AG09309 (cell line): ENCODE data around the gene TTC6.

Experiments
- DNase-seq: peaks from one replicate; pipeline ENCODE4 v3.0.0-alpha.2; 2010; ENCODE audit warnings: low read depth
- H3K4me3 ChIP-seq: 2 replicates; pipeline ENCODE4 v1.5.1; 2011; ENCODE audit warnings: mild to moderate bottlenecking, low read depth, low read length, moderate library complexity; ENCODE audit not compliant: control insufficient read depth
- TF ChIP-seq, protein P1 (sequence below): IDR thresholded peaks from 2 replicates; pipeline ENCODE4 v1.5.1; 2011; ENCODE audit warnings: mild to moderate bottlenecking, low read depth, low read length, inconsistent platforms; ENCODE audit not compliant: insufficient read depth, control insufficient read depth; ENCODE audit errors: missing control alignments

The TTC6 gene

DNA sequence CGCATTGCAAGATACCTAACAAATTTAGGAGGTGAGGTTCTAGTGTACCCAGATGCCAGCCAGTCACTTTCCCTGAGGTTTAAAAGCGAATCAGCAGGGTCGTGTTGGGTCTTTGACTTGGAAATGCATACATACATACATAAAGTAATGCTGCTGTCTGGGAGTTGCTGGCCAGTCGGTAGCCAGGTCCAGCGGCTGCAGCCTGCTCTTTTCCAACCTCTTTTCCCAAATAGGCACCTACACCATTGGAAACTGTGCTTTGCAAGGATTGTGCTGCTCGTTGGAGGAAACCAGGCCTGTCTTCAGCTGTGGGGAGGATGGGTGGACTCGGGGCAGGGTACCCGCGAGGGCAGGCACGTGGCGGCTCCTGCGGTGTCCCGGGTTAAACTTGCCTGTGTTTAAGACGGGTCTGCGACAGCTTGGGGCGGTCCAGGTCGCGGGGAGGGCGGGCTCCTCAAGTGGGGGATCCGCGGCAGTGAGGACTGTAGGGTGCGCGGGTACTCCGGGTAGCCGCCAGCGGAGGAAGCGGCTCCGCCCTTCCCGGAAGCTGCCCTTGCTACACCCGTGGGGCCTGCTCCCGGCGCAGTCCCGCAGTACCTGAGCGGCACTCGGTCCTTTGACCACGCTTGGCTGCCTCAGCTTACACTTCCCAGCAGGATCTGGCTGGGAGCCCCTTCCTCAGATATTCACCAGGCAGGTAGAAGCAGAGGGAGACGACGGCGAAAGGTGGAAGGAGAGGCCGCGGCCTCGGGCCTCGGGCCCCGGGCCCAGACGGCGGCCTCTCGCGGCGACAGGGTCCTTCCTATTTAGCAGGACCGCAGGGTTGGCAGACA lies 2.7 kb downstream of the TTC6 start:
- H3K4me3 ChIP-seq = no peak overlapping the region
- TF ChIP-seq, protein P1, sequence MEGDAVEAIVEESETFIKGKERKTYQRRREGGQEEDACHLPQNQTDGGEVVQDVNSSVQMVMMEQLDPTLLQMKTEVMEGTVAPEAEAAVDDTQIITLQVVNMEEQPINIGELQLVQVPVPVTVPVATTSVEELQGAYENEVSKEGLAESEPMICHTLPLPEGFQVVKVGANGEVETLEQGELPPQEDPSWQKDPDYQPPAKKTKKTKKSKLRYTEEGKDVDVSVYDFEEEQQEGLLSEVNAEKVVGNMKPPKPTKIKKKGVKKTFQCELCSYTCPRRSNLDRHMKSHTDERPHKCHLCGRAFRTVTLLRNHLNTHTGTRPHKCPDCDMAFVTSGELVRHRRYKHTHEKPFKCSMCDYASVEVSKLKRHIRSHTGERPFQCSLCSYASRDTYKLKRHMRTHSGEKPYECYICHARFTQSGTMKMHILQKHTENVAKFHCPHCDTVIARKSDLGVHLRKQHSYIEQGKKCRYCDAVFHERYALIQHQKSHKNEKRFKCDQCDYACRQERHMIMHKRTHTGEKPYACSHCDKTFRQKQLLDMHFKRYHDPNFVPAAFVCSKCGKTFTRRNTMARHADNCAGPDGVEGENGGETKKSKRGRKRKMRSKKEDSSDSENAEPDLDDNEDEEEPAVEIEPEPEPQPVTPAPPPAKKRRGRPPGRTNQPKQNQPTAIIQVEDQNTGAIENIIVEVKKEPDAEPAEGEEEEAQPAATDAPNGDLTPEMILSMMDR = no peak
- DNase-seq = no peak

GRCh38 chr14:37598747-37599506 lies 3.5 kb downstream of the TTC6 start:
- no peak overlapping the region for H3K4me3 ChIP-seq
- TF ChIP-seq, protein P1 = no peak
- no peak for DNase-seq

GRCh38 chr14:37599507-37600368 lies 4.3 kb downstream of the TTC6 start:
- no peak for DNase-seq
- peak overlapping the region; percentile 3 for H3K4me3 ChIP-seq
- TF ChIP-seq, protein P1 = no peak

- DNase-seq = no peak
- TF ChIP-seq, protein P1 = no peak
- no peak overlapping the region for H3K4me3 ChIP-seq
Observed at GRCh38 chr14:37600880-37601741, 5.7 kb downstream of the TTC6 start.

DNA sequence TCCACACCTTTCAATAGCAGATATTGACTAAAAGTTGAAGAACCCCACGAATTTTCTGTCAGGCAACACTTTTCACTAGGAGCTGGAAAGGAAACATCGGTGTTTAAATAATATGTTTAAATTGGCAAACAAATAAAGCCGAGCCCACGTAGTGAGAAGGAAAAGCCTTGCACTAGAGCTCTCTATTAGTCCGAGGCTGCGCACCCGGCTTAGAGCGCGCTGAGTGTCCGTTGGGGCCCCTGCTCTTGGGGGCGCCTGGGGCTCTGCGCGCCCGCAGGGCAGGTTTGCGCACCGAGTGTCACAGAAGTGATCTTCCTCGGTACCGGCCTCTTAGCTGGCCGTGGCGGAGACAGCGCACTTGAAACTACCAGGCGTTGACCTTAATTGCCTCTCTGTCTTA lies 6.4 kb downstream of the TTC6 start:
- no peak for DNase-seq
- TF ChIP-seq, protein P1 = no peak
- no peak overlapping the region for H3K4me3 ChIP-seq
